Caco-2 (cell line): ENCODE measurements around the gene CCDC97. TPM values are rescaled to one million over a fixed set of nuclear protein-coding genes. Genes with fewer than 3 reads are reported as not detected.

Experiments
- BruUV-seq: library from RNA; stranded (reverse); fragments of 400-500 nt; replicated peaks from 2 replicates; lab custom pipeline; 2021; lab: Mats Ljungman, UMichigan
- CTCF ChIA-PET: fragments of 300-600 bp; sonication (Branson Sonifier 250); formaldehyde crosslinking; loops from one replicate; lab custom pipeline; 2022; ENCODE audit warnings: antibody characterized with exemption; lab: Charles Lee
- POLR2A ChIA-PET: fragments of 300-600 bp; sonication (Branson Sonifier 250); formaldehyde crosslinking; loops from one replicate; lab custom pipeline; 2022; ENCODE audit warnings: antibody characterized with exemption; lab: Charles Lee
- DNase-seq, 2 experiments: peaks; one replicate each; pipeline versions ENCODE4 v3.0.0 to v3.0.0-alpha.2; 2020 to 2022
- H3K27me3 ChIP-seq: replicated peaks from 2 replicates; pipeline ENCODE4 v1.6.0; 2011; ENCODE audit warnings: low read length; ENCODE audit not compliant: control insufficient read depth, insufficient read depth
- H3K36me3 ChIP-seq: 2 replicates; pipeline ENCODE4 v1.5.1; 2011; ENCODE audit warnings: low read length; ENCODE audit not compliant: control insufficient read depth, insufficient read depth
- H3K4me1 ChIP-seq: fragments of 250-450 bp; sonication (Bioruptor Pico); 2 replicates; pipeline ENCODE4 v1.5.1; 2020; ENCODE audit warnings: mild to moderate bottlenecking
- H3K4me3 ChIP-seq: 2 replicates; pipeline ENCODE4 v1.5.1; 2011; ENCODE audit warnings: low read depth, mild to moderate bottlenecking, control low read depth, low read length
- H3K9me3 ChIP-seq: fragments of 250-450 bp; sonication (Bioruptor Pico); 2 replicates; pipeline ENCODE4 v1.5.1; 2020; ENCODE audit warnings: mild to moderate bottlenecking, moderate library complexity
- H3K27ac Mint-ChIP-seq: one replicate; pipeline ENCODE4 v1.8.0; 2022; ENCODE audit warnings: mixed read lengths; ENCODE audit not compliant: unreplicated experiment
- H3K27me3 Mint-ChIP-seq: one replicate; pipeline ENCODE4 v1.8.0; 2022; ENCODE audit warnings: mixed read lengths; ENCODE audit not compliant: insufficient read depth, unreplicated experiment
- H3K36me3 Mint-ChIP-seq: one replicate; pipeline ENCODE4 v1.8.0; 2022; ENCODE audit warnings: mild to moderate bottlenecking, mixed read lengths; ENCODE audit not compliant: insufficient read depth, unreplicated experiment
- H3K4me1 Mint-ChIP-seq: one replicate; pipeline ENCODE4 v1.8.0; 2022; ENCODE audit warnings: low read depth, mixed read lengths; ENCODE audit not compliant: unreplicated experiment
- H3K4me3 Mint-ChIP-seq: one replicate; pipeline ENCODE4 v1.8.0; 2022; ENCODE audit warnings: mild to moderate bottlenecking, moderate library complexity, mixed read lengths; ENCODE audit not compliant: unreplicated experiment
- H3K9me3 Mint-ChIP-seq: one replicate; pipeline ENCODE4 v1.8.0; 2022; ENCODE audit warnings: mixed read lengths; ENCODE audit not compliant: unreplicated experiment
- intact Hi-C: fragments of 100-400 bp; cut with micrococcal nuclease; formaldehyde crosslinking; loops from one replicate; pipeline ENCODE4 v1.10.0; 2022; ENCODE audit not compliant: unreplicated experiment
- total RNA-seq: library from RNA; stranded (reverse); gene quantifications from 2 replicates; pipeline ENCODE4 v1.2.3, GENCODE V29; 2022
- TF ChIP-seq, protein P1 (sequence below), 2 experiments: fragments of 200-600 bp in 1 of 2; IDR thresholded peaks; 1 replicate in 1 of 2; 2 replicates in 1 of 2; pipeline versions ENCODE4 v1.5.1 to v1.8.0; 2011 to 2022; ENCODE audit warnings: antibody characterized with exemption in 1 of 2, control low read depth in 1 of 2, inconsistent platforms in 1 of 2, low read depth in 1 of 2, low read length in 1 of 2, mild to moderate bottlenecking in 1 of 2, moderate library complexity in 1 of 2; ENCODE audit not compliant: insufficient read depth in 1 of 2, severe bottlenecking in 1 of 2, unreplicated experiment in 1 of 2

The CCDC97 gene
- total RNA-seq, 1 experiment from 2014 or later: 47.1 TPM

GRCh38 chr19:41303954-41304353 is 6.0 kb upstream of the CCDC97 start:
- H3K27me3 ChIP-seq: no peaks in the 10 kb centered on the region
- no peak overlapping the region for H3K4me3 ChIP-seq
- TF ChIP-seq, protein P1, sequence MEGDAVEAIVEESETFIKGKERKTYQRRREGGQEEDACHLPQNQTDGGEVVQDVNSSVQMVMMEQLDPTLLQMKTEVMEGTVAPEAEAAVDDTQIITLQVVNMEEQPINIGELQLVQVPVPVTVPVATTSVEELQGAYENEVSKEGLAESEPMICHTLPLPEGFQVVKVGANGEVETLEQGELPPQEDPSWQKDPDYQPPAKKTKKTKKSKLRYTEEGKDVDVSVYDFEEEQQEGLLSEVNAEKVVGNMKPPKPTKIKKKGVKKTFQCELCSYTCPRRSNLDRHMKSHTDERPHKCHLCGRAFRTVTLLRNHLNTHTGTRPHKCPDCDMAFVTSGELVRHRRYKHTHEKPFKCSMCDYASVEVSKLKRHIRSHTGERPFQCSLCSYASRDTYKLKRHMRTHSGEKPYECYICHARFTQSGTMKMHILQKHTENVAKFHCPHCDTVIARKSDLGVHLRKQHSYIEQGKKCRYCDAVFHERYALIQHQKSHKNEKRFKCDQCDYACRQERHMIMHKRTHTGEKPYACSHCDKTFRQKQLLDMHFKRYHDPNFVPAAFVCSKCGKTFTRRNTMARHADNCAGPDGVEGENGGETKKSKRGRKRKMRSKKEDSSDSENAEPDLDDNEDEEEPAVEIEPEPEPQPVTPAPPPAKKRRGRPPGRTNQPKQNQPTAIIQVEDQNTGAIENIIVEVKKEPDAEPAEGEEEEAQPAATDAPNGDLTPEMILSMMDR (IDR thresholded peaks at IDR 0.05; ENCODE audit: insufficient read depth in 1 of 2, low read depth in 1 of 2, low read length in 1 of 2, severe bottlenecking in 1 of 2, unreplicated experiment in 1 of 2): no peak
- intact Hi-C loops: no loop called here
- no peaks in the 10 kb centered on the region for H3K9me3 ChIP-seq
- Mint-ChIP-seq H3K9me3 (no peaks in the 10 kb centered on the region), H3K27ac (peak overlapping the region; percentile 84), H3K36me3 (peaks cover 98% of the 10 kb centered on the region), H3K27me3 (no peaks in the 10 kb centered on the region), H3K4me1 (peaks cover 7% of the 10 kb centered on the region), H3K4me3 (no peak overlapping the region)
- peaks cover 9% of the 10 kb centered on the region for H3K36me3 ChIP-seq
- H3K4me1 ChIP-seq: peaks cover 3% of the 10 kb centered on the region; the same call in 1 of the 2 replicates
- ChIA-PET POLR2A (no interaction called here), CTCF (interaction anchor here (0.5 to 1.1 kb wide), 3 partner anchors 41 to 591 kb away, joined by 4 to 5 read pairs (median 5); no protein-coding TSS in a partner anchor)
- no TSS peak for BruUV-seq
- DNase-seq: no peak

DNA sequence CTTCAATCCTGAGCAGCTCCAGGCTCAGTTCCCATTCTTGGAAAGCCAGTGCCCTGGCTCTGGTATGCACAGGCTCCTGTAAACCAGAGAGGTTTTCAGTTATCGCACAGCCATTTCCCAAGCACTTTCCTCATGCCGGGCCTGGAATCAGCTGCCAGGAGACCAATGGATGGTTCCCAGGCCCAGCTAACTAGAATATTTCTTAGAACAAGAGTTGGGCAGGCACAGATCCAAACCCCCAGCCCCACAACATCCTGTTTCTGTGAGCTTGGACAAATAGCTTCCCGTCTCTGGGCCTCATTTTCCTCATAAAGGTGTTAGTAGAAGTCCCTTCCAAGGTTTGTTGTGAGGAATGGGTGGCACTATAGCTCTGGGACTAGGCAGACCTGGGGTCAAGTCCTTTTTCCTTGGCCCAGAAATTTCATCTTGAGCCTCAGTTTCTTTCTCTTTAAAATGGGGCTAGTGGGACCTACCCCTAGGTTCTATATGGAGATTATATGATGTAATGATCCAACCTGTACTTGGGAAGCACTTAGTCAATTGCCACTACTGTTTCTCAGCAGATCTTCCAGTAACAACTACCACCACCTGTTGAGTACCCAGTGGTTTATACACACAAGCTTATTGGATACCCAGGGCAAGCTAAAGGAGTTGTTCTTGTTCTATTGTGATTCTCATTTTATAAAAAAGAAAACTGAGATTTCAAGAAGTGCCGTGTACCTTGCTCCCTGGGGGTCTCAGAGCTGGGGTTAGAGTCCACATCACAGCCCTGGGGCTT is 5.1 kb upstream of the CCDC97 start:
- CTCF ChIA-PET: interaction anchor here (0.6 to 1.3 kb wide), 4 partner anchors 41 to 592 kb away, joined by 3 to 5 read pairs (median 4); partner anchors contain the start of gene HNRNPUL1

More for the DNA sequence above, 5.1 kb upstream of the CCDC97 start:
- BruUV-seq: no TSS peak
- Mint-ChIP-seq H3K4me3 (no peak overlapping the region), H3K4me1 (peaks cover 7% of the 10 kb centered on the region), H3K27me3 (no peaks in the 10 kb centered on the region), H3K27ac (peak overlapping the region; percentile 84), H3K36me3 (peaks cover 98% of the 10 kb centered on the region), H3K9me3 (no peaks in the 10 kb centered on the region)
- H3K9me3 ChIP-seq: no peaks in the 10 kb centered on the region
- intact Hi-C loops: no loop called here
- no peak for DNase-seq
- H3K4me1 ChIP-seq: peaks cover 8% of the 10 kb centered on the region; the same call in 1 of the 2 replicates
- POLR2A ChIA-PET: interaction anchor here (0.7 kb wide), 1 partner anchor 128 kb away, joined by 3 read pairs; no protein-coding TSS in a partner anchor
- H3K4me3 ChIP-seq: no peak overlapping the region
- TF ChIP-seq, protein P1 (IDR thresholded peaks at IDR 0.05; ENCODE audit: insufficient read depth in 1 of 2, low read depth in 1 of 2, low read length in 1 of 2, severe bottlenecking in 1 of 2, unreplicated experiment in 1 of 2): no peak
- peaks cover 8% of the 10 kb centered on the region for H3K36me3 ChIP-seq
- H3K27me3 ChIP-seq: no peaks in the 10 kb centered on the region
